ENCODE measurements around the gene FARP2.
"Not testable (repeated sequence)": the region's sequence is repeated elsewhere in the genome, so short reads cannot be mapped to it uniquely, and the experiment has no call there.

FARP2 gene, protein sequence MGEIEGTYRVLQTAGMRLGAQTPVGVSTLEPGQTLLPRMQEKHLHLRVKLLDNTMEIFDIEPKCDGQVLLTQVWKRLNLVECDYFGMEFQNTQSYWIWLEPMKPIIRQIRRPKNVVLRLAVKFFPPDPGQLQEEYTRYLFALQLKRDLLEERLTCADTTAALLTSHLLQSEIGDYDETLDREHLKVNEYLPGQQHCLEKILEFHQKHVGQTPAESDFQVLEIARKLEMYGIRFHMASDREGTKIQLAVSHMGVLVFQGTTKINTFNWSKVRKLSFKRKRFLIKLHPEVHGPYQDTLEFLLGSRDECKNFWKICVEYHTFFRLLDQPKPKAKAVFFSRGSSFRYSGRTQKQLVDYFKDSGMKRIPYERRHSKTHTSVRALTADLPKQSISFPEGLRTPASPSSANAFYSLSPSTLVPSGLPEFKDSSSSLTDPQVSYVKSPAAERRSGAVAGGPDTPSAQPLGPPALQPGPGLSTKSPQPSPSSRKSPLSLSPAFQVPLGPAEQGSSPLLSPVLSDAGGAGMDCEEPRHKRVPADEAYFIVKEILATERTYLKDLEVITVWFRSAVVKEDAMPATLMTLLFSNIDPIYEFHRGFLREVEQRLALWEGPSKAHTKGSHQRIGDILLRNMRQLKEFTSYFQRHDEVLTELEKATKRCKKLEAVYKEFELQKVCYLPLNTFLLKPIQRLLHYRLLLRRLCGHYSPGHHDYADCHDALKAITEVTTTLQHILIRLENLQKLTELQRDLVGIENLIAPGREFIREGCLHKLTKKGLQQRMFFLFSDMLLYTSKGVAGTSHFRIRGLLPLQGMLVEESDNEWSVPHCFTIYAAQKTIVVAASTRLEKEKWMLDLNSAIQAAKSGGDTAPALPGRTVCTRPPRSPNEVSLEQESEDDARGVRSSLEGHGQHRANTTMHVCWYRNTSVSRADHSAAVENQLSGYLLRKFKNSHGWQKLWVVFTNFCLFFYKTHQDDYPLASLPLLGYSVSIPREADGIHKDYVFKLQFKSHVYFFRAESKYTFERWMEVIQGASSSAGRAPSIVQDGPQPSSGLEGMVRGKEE

GRCh38 chr2:241355983-241356870, at the start of gene FARP2:
Gene FARP2, plus strand, starts transcription at chr2:241356285. Its CDS starts 16,823 bp downstream, at chr2:241373108.
- peak; percentile 80 to 95 for DNase-seq

- DNase-seq = no peak
Observed at GRCh38 chr2:241307055-241307454, 49.0 kb upstream of the FARP2 start.

GRCh38 chr2:241308267-241308666, 47.8 kb upstream of the FARP2 start:
- no peak for DNase-seq

DNA sequence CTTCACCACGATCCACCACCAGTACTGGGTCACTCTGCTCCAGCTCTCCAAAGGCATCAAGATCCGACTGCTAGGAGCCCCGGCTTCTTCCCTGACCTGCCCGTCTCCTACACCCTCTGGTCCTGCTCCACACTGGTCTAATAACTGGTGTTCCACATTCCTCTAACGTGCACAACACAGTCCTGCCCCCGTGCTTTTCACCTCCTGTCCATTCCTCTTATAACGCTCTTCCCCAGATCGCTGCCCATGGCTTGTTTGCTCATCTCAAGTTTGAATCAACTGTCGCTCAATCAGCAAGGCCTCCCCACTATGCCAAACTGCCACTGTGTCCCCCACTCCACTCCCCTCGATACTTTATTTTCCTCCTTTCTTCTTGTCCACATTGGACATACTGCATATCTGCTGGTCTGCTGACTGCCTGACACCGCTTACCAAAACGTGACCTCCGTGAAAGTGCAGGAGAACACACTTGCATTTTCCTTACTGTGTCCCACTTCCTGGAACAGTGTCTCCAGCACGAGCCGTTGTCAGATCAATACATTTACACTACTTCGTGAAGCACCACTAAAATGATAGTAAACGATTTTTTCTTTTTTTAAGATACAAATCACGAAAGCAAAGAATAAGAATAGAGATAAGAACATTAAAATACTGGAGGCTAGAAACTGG, 47.1 kb upstream of the FARP2 start:
- DNase-seq = no peak

DNA sequence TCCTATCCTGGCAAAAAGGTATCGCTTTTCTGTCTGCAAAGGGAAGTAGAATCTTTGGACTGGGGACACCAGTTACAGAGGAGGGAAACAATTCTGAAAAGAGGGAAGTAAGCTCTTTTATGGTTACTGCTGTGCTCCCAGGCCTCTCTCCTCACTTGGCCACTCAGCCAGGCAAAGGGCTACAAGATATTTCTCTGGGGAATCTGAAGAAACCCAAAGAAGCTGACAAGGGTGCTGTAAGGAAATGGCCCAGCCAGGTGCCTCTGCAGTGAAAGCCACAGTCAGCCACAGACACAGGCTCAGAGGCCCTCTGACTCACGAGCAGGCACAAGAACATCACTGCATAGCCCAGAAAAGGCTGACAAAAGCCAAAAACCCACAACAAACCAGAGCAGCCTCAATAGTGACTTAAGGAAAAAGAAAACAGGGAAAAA, 46.4 kb upstream of the FARP2 start:
- no peak for DNase-seq

GRCh38 chr2:241310917-241311566, 45.0 kb upstream of the FARP2 start:
- DNase-seq = no peak

GRCh38 chr2:241312082-241312481, 44.0 kb upstream of the FARP2 start:
- no peak for DNase-seq

DNA sequence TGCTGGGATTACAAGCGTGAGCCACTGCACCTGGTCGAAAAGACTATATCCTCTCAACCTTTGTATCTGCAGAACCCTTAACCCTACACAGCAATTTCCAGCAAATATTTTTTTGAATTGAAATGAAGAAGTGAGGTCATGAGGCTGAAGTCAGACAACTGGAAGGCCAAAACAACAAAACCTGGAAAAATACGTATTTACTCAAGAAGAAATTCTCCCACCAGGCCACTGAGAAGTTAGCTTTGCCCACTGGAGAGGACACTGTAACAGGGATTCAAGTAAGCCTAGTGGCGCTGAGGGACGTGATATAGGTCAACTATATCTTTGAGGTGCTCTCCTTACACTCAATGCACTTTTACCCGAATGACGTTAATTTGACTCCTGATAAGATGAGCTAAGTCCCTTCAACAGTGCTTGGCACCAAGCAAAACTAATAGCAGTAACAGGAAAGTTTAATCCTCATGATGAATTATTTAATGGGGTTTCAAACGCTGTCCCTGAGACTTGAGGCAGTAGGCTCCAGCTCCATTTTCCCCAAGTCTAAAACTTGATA, 42.5 kb upstream of the FARP2 start:
- no peak for DNase-seq

DNA sequence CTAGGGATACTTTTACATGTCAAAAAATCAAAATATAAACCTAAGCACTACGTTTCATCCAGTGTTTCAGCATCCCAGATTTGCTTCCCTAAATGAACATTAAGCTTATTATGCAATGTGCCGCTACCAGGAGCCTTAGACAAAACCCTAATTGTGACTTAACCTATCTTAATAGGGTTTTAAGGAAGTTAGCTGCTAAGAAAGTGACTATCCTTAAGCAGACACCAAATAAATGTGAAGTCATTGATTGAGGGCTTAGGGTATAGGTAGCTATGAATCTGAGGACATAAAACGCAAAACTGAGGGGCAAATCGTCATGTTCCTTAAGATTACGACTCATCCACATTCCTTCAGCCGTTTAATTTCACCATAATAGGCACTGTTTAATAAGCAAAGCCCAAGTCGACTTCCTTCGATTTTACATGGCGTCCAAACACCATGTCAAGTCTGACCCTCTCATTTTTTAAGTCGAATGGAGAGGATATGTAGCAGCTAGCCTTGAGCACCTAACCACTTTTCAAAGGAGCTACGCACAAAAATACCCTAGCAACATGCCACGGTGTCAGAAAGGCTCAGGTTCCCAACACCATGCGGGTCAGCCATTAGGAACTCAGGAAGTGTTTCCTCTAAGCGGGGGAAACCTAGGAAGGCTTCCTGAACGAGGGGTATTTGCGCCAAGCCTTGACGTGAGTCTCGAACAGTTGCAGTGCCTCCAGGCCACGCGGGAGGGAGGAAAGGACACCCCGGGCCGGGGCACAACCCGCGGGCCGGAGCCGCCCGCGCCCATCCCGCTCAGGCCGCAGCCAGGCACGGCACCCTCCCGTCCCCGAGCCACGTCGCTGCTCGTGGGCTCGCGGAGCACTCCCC, 41.6 kb upstream of the FARP2 start:
- DNase-seq = no peak

DNA sequence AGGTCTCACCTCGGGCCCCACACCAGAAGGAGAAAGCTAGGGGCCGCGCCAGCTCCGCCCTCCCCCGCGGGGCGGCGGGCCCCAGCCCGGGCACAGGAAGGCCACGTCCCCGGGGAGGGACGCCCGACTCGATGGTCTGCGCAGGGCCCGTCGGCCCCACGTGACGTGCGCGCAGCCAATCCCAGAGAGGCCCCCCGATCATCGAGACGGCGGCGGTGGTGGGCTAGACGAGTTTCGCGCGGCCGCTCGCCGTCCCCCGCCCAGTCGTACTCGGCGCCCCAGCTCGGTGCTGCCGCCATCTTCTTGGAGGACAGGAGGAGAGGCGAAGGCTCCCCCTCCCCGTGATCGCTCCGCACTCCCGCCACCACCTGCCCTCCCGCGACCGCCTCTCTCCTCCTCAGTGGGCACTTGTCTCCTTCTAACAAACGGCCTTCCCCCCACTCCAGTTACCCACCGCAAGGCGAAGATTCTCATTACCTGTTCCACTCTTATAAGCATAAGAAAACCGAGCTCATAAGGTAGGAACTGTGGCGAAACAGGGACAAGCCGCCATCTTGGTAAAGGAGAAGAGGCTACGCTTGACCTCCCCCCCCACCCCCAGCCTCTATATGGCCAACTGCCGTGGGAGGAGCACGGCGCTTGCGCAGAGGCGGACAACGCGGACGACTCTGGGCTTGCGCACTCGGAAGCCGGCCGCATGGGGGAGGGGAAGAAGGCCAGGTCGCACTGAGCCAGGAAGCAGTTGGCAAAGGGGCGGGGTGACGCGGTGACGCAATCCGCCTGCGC, 40.8 kb upstream of the FARP2 start, which contains the start of gene HDLBP:
Gene HDLBP (minus strand): TSS at position 580 of the 786 bp plus-strand sequence. CDS start 48,803 bp downstream, outside the sequence.
- peak; percentile 86 to 95 for DNase-seq

DNA sequence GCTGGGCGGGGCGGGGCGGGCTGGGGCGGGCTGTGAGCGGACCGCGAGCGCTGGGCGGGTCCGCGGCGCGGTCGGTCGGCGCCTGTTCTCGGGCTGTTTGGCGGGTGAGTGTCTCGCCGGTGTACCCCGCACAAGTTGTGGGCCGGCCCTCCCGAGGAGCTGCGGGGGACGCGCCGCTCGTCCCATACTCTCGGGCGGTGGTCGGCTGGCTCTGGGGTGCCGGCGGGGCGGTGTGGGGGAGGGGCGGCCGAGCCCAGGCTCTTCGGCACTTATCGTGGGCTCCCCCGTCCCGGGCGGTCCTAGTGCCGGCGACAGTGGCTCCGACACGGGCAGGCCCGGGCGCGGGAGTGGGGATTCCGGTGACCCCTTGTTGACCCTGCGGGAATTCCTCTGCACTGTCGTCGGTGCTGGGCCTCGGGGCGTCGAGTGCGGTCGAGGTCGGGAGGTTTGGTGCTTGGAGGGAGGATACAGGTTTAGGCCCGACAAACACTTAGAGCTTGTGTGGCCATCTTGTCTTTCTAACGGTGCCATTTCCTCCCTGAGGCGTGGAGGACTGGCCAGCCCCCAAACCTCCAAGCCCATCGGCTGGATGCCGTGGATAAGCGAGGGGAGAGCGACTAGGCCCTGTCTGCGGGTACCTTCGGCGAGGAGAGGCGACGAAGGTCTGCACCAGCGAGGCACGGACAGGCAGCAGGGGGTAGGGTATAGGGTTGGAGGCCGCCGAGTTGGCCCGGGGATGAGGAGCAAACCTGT, 40.0 kb upstream of the FARP2 start, which contains the start of gene SEPTIN2:
Gene SEPTIN2 (plus strand): TSS at position 47 of the 753 bp plus-strand sequence. CDS start 8,308 bp downstream, outside the sequence.
- DNase-seq = peak in 1 of 2 experiments; percentile 48

GRCh38 chr2:241316825-241317224, 39.3 kb upstream of the FARP2 start:
- DNase-seq = no peak

DNA sequence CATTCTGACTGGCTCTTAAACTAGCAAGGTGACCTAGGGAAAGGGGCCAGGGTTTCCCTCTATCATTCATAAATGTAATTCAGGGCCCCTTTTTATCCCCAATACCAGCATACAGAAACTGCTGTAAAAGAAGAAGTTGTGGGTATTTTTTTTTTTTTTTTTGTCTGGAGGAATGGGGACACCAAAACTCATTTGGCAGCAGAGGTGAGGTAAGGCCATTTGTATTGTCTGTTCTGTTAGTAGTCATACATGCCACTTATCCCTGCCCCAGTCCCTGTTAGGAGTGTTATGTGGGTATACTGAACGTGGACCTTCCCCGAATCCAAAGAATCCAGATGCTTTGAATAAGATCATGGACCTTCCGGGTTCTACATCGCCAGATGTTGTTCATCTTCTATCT, 38.7 kb upstream of the FARP2 start:
- no peak for DNase-seq

GRCh38 chr2:241318830-241319229, 37.3 kb upstream of the FARP2 start:
- DNase-seq = not testable (repeated sequence)

DNA sequence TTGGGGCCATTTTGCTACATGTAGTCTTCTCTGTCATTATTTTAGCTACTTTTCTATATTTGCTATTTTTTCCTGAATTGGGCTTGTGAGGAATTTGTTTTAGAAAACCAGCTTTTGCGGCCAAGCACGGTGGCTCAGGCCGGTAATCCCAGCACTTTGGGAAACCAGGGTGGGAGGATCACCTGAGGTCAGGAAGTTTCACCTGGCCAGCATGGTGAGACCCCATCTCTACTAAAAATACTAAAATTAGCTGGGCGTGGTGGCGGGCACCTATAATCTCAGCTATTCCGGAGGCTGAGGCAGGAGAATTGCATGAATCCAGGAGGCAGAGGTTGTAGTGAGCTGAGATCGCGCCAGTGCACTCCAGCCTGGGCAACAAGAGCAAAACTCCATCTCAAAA, 35.7 kb upstream of the FARP2 start:
- DNase-seq = no peak

DNA sequence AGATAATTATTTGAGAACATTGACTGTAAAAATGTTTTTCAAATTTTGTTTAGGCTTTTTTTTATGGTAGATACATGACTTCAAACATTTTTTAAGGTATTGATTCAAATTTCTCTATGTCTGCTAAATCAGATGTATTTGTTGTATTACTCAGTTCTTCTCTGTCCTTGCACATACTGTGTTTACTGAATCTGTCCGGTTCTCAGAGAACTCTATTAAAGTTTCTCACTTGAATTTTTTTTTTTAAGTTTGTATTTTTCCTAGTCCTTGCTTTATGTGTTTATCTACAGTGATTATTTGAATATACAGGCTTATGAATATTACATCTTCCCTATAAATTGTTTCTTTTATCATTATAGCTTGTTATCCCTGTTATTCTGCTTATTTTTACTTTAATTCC, 35.1 kb upstream of the FARP2 start:
- DNase-seq = no peak

GRCh38 chr2:241321886-241322285, 34.2 kb upstream of the FARP2 start:
- no peak for DNase-seq

DNA sequence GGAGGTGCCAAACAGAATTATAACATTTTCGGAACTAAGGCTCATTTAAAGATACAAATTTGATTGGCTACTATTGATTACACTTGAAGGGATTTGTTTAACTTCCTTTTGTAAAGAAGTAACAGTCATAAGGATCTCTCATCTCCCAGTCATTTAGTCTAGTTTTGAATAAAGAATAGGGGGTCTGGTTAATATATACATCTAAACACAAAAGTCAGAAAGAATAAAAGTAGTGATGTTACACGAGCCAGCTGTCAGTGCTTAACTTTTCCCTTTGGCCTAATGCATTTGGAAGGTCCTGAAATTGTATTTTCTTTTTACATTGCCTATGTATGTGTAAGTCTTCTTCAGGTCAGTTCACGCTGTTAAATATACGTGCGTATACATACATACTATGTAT, 32.3 kb upstream of the FARP2 start:
- DNase-seq = no peak
